Islet precursor cell (in vitro differentiated cells): ENCODE results near the gene IGFBP6.

Source experiments
- DNase-seq: peaks from one replicate; pipeline ENCODE4 v3.0.0-alpha.2; 2018

Gene IGFBP6

GRCh38 chr12:53059434-53060063 is 37.9 kb upstream of the IGFBP6 start:
- no peak for DNase-seq

- no peak for DNase-seq
Observed at GRCh38 chr12:53060064-53060720, 37.3 kb upstream of the IGFBP6 start.

GRCh38 chr12:53060721-53061276 is 36.7 kb upstream of the IGFBP6 start:
- no peak for DNase-seq

- no peak for DNase-seq
Observed at GRCh38 chr12:53061404-53062010, 36.0 kb upstream of the IGFBP6 start.

- DNase-seq, result no peak
Observed at GRCh38 chr12:53062011-53062961, 35.2 kb upstream of the IGFBP6 start.

- DNase-seq, result no peak
Observed at GRCh38 chr12:53062977-53063707, 34.3 kb upstream of the IGFBP6 start.

- peak; percentile 51 for DNase-seq
Observed at GRCh38 chr12:53063708-53064612, 33.5 kb upstream of the IGFBP6 start.

- peak; percentile 53 for DNase-seq
Observed at GRCh38 chr12:53064613-53065436, 32.6 kb upstream of the IGFBP6 start.

- peak; percentile 48 for DNase-seq
Observed at GRCh38 chr12:53065470-53065869, 32.0 kb upstream of the IGFBP6 start.

GRCh38 chr12:53065975-53066931 is 31.2 kb upstream of the IGFBP6 start:
- peak; percentile 85 for DNase-seq

GRCh38 chr12:53067074-53067992 is 30.1 kb upstream of the IGFBP6 start:
- no peak for DNase-seq

GRCh38 chr12:53067993-53068770 is 29.3 kb upstream of the IGFBP6 start:
- DNase-seq, result peak; percentile 51

- peak; percentile 55 for DNase-seq
Observed at GRCh38 chr12:53068811-53069585, 28.5 kb upstream of the IGFBP6 start.

GRCh38 chr12:53069621-53070410 is 27.7 kb upstream of the IGFBP6 start:
- peak; percentile 52 for DNase-seq

GRCh38 chr12:53070877-53071492 is 26.5 kb upstream of the IGFBP6 start:
- peak; percentile 74 for DNase-seq
